K562 (cell line): ENCODE measurements around the gene RNF128. TPM values are rescaled to one million over a fixed set of nuclear protein-coding genes. Genes with fewer than 3 reads are reported as not detected.

Source experiments
- ATAC-seq: fragments of 200-7000 bp; cut with Tn5 transposase; 3 replicates; pipeline ENCODE4 v1.9.1; 2020; ENCODE audit warnings: moderate library complexity
- BruUV-seq: library from RNA; stranded (reverse); fragments of 400-500 nt; replicated peaks from 2 replicates; lab custom pipeline; 2021; lab: Mats Ljungman, UMichigan
- CTCF ChIA-PET: fragments of 300-600 bp; formaldehyde crosslinking; extraction: SDS; loops from one replicate; lab custom pipeline; 2021; ENCODE audit warnings: low intra/inter-chr PET ratio; lab: Yijun Ruan, JAX
- POLR2A ChIA-PET: fragments of 300-600, 350-650 bp; sonication (Branson Sonifier 250); formaldehyde crosslinking; extraction: SDS; loops from one replicate; lab custom pipeline; 2021; ENCODE audit warnings: antibody characterized with exemption, inconsistent platforms; lab: Yijun Ruan, JAX
- DNase-seq, 4 experiments: peaks; one replicate each; pipeline versions ENCODE4 v3.0.0 to v3.0.0-alpha.2; 2011 to 2018; ENCODE audit warnings: low spot score in 3 of 4, mixed read lengths in 3 of 4; ENCODE audit errors: extremely low read depth in 1 of 4
- FAIRE-seq: peaks from 2 replicates; lab custom pipeline; 2011; peaks lifted over from hg19 to GRCh38; lab: Jason Lieb, UNC
- H2AFZ ChIP-seq: 2 replicates; pipeline ENCODE4 v1.6.0; 2011; ENCODE audit warnings: low read depth, low read length, control low read depth, inconsistent platforms
- H3K27ac ChIP-seq: fragments of 200-600 bp; 3 replicates; pipeline ENCODE4 v1.8.0; 2011; ENCODE audit warnings: low read depth, mild to moderate bottlenecking, control low read depth, inconsistent platforms, low read length, moderate library complexity, mixed read lengths; ENCODE audit errors: extremely low read depth
- H3K27me3 ChIP-seq, 2 experiments: fragments of 300-600 bp in 1 of 2; 2 replicates in 1 of 2; 3 replicates in 1 of 2; pipeline versions ENCODE4 v1.6.0 to v1.8.0; 2011; ENCODE audit warnings: inconsistent platforms in 2 of 2, low read length in 2 of 2, mild to moderate bottlenecking in 1 of 2, mixed read lengths in 1 of 2, moderate library complexity in 1 of 2; ENCODE audit not compliant: control insufficient read depth in 2 of 2, insufficient read depth in 2 of 2
- H3K36me3 ChIP-seq: fragments of 300-600 bp; 3 replicates; pipeline ENCODE4 v1.8.0; 2011; ENCODE audit warnings: mild to moderate bottlenecking, low read length, inconsistent platforms; ENCODE audit not compliant: control insufficient read depth, insufficient read depth
- H3K4me1 ChIP-seq, 2 experiments: fragments of 200-600 bp in 1 of 2; replicated peaks in 1 of 2; 2 replicates in 1 of 2; 3 replicates in 1 of 2; pipeline versions ENCODE4 v1.5.1 to v1.8.0; 2011; ENCODE audit warnings: inconsistent platforms in 2 of 2, low read length in 2 of 2, mild to moderate bottlenecking in 1 of 2, mixed read lengths in 1 of 2, moderate library complexity in 1 of 2; ENCODE audit not compliant: control insufficient read depth in 2 of 2, insufficient read depth in 2 of 2
- H3K4me2 ChIP-seq: 2 replicates; pipeline ENCODE4 v1.6.1; 2011; ENCODE audit warnings: low read length, control low read depth, inconsistent platforms, mixed read lengths; ENCODE audit not compliant: insufficient read depth
- H3K4me3 ChIP-seq: fragments of 200-600 bp; sonication (generic), shearing (Covaris generic); 2 replicates; pipeline ENCODE4 v1.5.1; 2016; ENCODE audit warnings: control low read depth, inconsistent platforms
- H3K79me2 ChIP-seq: fragments of 200-600 bp; 3 replicates; pipeline ENCODE4 v1.8.0; 2011; ENCODE audit warnings: low read length, inconsistent platforms; ENCODE audit not compliant: control insufficient read depth, insufficient read depth
- H3K9ac ChIP-seq, 2 experiments: 2 replicates each; pipeline versions ENCODE4 v1.6.0 to v1.6.1; 2011; ENCODE audit warnings: low read depth in 2 of 2, low read length in 2 of 2, control low read depth in 1 of 2, inconsistent platforms in 1 of 2, mild to moderate bottlenecking in 1 of 2, mixed read lengths in 1 of 2; ENCODE audit not compliant: insufficient read depth in 1 of 2
- H3K9me1 ChIP-seq: one replicate; pipeline ENCODE4 v1.6.0; 2011; ENCODE audit warnings: inconsistent platforms, mild to moderate bottlenecking, low read length, moderate library complexity; ENCODE audit not compliant: control insufficient read depth, insufficient read depth
- H3K9me3 ChIP-seq: replicated peaks from 2 replicates; pipeline ENCODE4 v1.5.1; 2011; ENCODE audit warnings: low read depth, low read length, inconsistent platforms; ENCODE audit not compliant: control insufficient read depth, insufficient read depth
- H4K20me1 ChIP-seq: replicated peaks from 2 replicates; pipeline ENCODE4 v1.6.1; 2011; ENCODE audit warnings: low read length, inconsistent platforms, mixed read lengths; ENCODE audit not compliant: control insufficient read depth, insufficient read depth
- BRF1 ChIP-seq: IDR thresholded peaks from 3 replicates; pipeline ENCODE4 v1.6.1; 2011; ENCODE audit warnings: borderline replicate concordance, mild to moderate bottlenecking; ENCODE audit not compliant: insufficient read length; ENCODE audit errors: extremely low read depth
- ILF3 ChIP-seq: fragments of 450-650 bp; IDR thresholded peaks from 2 replicates; pipeline ENCODE4 v1.6.1; 2018; ENCODE audit warnings: antibody characterized with exemption, mild to moderate bottlenecking, moderate library complexity, borderline replicate concordance
- POLR2H ChIP-seq: IDR thresholded peaks from 2 replicates; pipeline ENCODE4 v1.6.1; 2016; ENCODE audit warnings: missing genetic modification characterization, low read depth, mild to moderate bottlenecking, control low read depth, missing compliant biosample characterization, moderate library complexity
- PYGO2 ChIP-seq: fragments of 450-650 bp; IDR thresholded peaks from 2 replicates; pipeline ENCODE4 v1.6.1; 2016; ENCODE audit warnings: mild to moderate bottlenecking, missing genetic modification characterization, moderate library complexity, missing compliant biosample characterization
- SREBF2 ChIP-seq: sonication (generic); formaldehyde crosslinking; IDR thresholded peaks from 2 replicates; pipeline ENCODE4 v1.4.0; 2020; ENCODE audit warnings: mild to moderate bottlenecking, missing genetic modification reagents
- TCF3 ChIP-seq: sonication (generic); formaldehyde crosslinking; IDR thresholded peaks from 2 replicates; pipeline ENCODE4 v1.4.0; 2020; ENCODE audit warnings: mild to moderate bottlenecking, missing genetic modification reagents
- ZNF3 ChIP-seq: fragments of 250-450 bp; sonication (Bioruptor Pico); IDR thresholded peaks from 2 replicates; pipeline ENCODE4 v1.5.0; 2021; ENCODE audit warnings: mild to moderate bottlenecking, moderate library complexity
- ZNF444 ChIP-seq: fragments of 250-450 bp; sonication (Bioruptor Pico); IDR thresholded peaks from 2 replicates; pipeline ENCODE4 v1.4.0; 2020; ENCODE audit warnings: mild to moderate bottlenecking, moderate library complexity
- WGBS: fragments of 100-300 bp; shearing (Covaris generic); methylation state at CpG from one replicate; pipeline ENCODE4 v1.1.6; 2016; ENCODE audit warnings: low coverage, mixed read lengths; ENCODE audit not compliant: insufficient coverage; ENCODE audit errors: missing lambda C conversion rate; 5-methylcytosine and 5-hydroxymethylcytosine counted together
- in situ Hi-C: fragments of 300-500 bp; cut with MboI; formaldehyde crosslinking; loops from 4 replicates; pipeline ENCODE4 v1.15.0; 2018; ENCODE audit warnings: inconsistent platforms, mixed read lengths
- intact Hi-C: fragments of 100-400 bp; cut with micrococcal nuclease; formaldehyde crosslinking; loops from 2 replicates; pipeline ENCODE4 v1.14.2; 2022
- polyA plus RNA-seq, 8 experiments: library from polyadenylated mRNA; depleted of rRNA in 4 of 8; stranded (reverse) in 5 of 8; unstranded in 3 of 8; fragments of >200 nt; fragmentation: Nextera tagmentation in 2 of 8; fragmentation: Illumina TruSeq in 1 of 8; extraction: Ambion mirVana in 2 of 8; extraction: Trizol in 1 of 8; gene quantifications; 2 replicates each; pipeline versions ENCODE4 v1.2.1 to v1.2.3, GENCODE V29; 2011 to 2014; ENCODE audit warnings: inconsistent platforms in 1 of 8, missing spikeins in 1 of 8
- total RNA-seq, 7 experiments: library from RNA; depleted of rRNA in 6 of 7; stranded (reverse); fragments of >200 nt in 6 of 7; fragmentation: Illumina TruSeq in 2 of 7; extraction: Trizol in 2 of 7; gene quantifications; 2 replicates each; pipeline versions ENCODE4 v1.2.1 to v1.2.3, GENCODE V29; 2011 to 2021; ENCODE audit warnings: low replicate concordance in 1 of 7
- TF ChIP-seq, protein P1 (sequence below): sonication (generic); formaldehyde crosslinking; IDR thresholded peaks from 2 replicates; pipeline ENCODE4 v1.8.0; 2022; ENCODE audit warnings: missing genetic modification reagents, mild to moderate bottlenecking, borderline replicate concordance

Gene RNF128
- total and polyA plus RNA-seq, 9 of the 15 experiments (the other 6 are each of a cell fraction or from before 2014, with no cell fraction given) = 0.07 TPM; not detected in 8

DNA sequence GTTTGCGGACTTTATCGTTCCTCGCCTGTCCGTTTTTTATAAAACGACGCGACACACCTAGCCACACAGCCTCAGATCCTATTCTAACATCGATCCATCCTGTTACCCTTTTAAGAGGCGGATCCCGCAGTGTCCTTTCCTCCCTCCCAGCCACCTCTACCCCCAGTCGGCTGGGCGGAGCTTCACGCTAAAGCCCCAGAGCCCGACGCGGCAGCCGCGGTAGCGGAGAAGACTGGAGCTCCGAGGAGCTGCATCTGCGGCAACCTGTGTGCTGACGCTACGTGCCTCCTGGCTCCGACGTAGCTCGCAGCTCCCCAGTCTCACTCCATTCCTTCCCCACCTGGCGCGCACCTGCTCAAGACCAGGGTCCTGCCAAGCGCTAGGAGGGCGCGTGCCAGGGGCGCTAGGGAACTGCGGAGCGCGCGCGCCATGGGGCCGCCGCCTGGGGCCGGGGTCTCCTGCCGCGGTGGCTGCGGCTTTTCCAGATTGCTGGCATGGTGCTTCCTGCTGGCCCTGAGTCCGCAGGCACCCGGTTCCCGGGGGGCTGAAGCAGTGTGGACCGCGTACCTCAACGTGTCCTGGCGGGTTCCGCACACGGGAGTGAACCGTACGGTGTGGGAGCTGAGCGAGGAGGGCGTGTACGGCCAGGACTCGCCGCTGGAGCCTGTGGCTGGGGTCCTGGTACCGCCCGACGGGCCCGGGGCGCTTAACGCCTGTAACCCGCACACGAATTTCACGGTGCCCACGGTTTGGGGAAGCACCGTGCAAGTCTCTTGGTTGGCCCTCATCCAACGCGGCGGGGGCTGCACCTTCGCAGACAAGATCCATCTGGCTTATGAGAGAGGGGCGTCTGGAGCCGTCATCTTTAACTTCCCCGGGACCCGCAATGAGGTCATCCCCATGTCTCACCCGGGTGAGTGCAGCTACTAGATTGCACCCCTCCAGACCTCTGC is at the start of gene RNF128 (continued):
- TF ChIP-seq TCF3 (CRISPR knock-in tag) (no peak), ILF3 (no peak), ZNF3 (CRISPR knock-in tag) (no peak), ZNF444 (CRISPR knock-in tag) (no peak), POLR2H (tag) (no peak), SREBF2 (CRISPR knock-in tag) (no peak)
- TF ChIP-seq, protein P1, sequence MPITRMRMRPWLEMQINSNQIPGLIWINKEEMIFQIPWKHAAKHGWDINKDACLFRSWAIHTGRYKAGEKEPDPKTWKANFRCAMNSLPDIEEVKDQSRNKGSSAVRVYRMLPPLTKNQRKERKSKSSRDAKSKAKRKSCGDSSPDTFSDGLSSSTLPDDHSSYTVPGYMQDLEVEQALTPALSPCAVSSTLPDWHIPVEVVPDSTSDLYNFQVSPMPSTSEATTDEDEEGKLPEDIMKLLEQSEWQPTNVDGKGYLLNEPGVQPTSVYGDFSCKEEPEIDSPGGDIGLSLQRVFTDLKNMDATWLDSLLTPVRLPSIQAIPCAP (CRISPR knock-in tag) = no peak
- TF ChIP-seq, all 486 proteins: peak for 0

DNA sequence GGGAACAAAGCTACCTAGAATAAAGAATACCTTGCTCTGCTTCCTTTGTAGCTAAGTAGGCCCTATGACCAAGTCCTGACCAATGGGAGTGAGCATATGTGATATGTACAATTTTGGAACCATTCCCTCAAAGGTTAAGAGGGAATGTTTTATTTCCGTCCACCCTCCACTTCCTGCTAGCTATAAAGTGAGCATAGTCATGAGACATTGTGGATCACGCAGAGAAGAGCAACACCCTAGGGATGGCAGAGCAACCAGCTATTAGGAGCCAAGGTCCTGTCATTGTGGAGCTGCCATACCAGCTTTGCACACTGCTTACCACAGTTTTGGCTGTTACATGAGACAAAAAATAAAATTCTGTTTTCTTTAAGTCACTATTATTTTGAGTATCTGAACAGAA is 45.8 kb upstream of the RNF128 start:
- ChIA-PET POLR2A (no interaction called here), CTCF (no interaction called here)
- in situ Hi-C loops = no loop called here
- H3K4me3 ChIP-seq = no peak overlapping the region
- H3K36me3 ChIP-seq = no peaks in the 10 kb centered on the region
- 0% methylated on average over 2 of the region's 2 CpGs for WGBS
- no peaks in the 10 kb centered on the region for H3K9me1 ChIP-seq
- H3K27ac ChIP-seq = no peak overlapping the region
- FAIRE-seq (no peak), DNase-seq (no peak), ATAC-seq (no peak)
- H3K4me2 ChIP-seq = no peak overlapping the region
- no peak overlapping the region for H2AFZ ChIP-seq
- H3K9ac ChIP-seq = no peak overlapping the region
- no TSS peak for BruUV-seq
- intact Hi-C loops = no loop called here
- H3K4me1 ChIP-seq = no peaks in the 10 kb centered on the region
- no peaks in the 10 kb centered on the region for H3K79me2 ChIP-seq
- H4K20me1 ChIP-seq = no peaks in the 10 kb centered on the region
- no peak for TF ChIP-seq PYGO2
- TF ChIP-seq BRF1 = no peak
- TF ChIP-seq, all 486 proteins: peak for 0
- Histone ChIP-seq H3K27me3 (no peaks in the 10 kb centered on the region), H3K9me3 (no peaks in the 10 kb centered on the region)
